Muscle of leg (tissue), 16 donors: ENCODE results near the gene DACT2. TPM values are rescaled to one million over a fixed set of nuclear protein-coding genes. Genes with fewer than 3 reads are reported as not detected.

Experiments used
- DNase-seq: peaks from one replicate; pipeline ENCODE4 v3.0.0; 2013
- H3K27ac ChIP-seq: one replicate; pipeline ENCODE4 v1.5.1; 2013; ENCODE audit warnings: mild to moderate bottlenecking, low read length, control low read depth
- H3K27me3 ChIP-seq: one replicate; pipeline ENCODE4 v1.6.1; 2013; ENCODE audit warnings: low read length; ENCODE audit not compliant: control insufficient read depth, insufficient read depth
- H3K36me3 ChIP-seq: one replicate; pipeline ENCODE4 v1.6.1; 2013; ENCODE audit warnings: low read length; ENCODE audit not compliant: control insufficient read depth, insufficient read depth
- H3K4me1 ChIP-seq: one replicate; pipeline ENCODE4 v1.6.1; 2013; ENCODE audit warnings: low read length; ENCODE audit not compliant: control insufficient read depth, insufficient read depth
- H3K4me3 ChIP-seq: one replicate; pipeline ENCODE4 v1.5.1; 2013; ENCODE audit warnings: low read length, control low read depth
- H3K9me3 ChIP-seq: replicated peaks from 2 replicates; pipeline ENCODE4 v1.6.1; 2013; ENCODE audit warnings: low read depth, low read length; ENCODE audit not compliant: control insufficient read depth
- WGBS: methylation state at CpG from one replicate; pipeline ENCODE4 v1.1.5; 2013; ENCODE audit warnings: missing lambda C conversion rate; ENCODE audit not compliant: insufficient coverage; 5-methylcytosine and 5-hydroxymethylcytosine counted together
- long read RNA-seq, 11 donors: transcript quantifications; one replicate each; lab custom pipeline, GENCODE V29; 2026
- polyA plus RNA-seq, 8 donors: library from polyadenylated mRNA; unstranded; fragments of 120-200 nt; gene quantifications; one replicate each; pipeline versions ENCODE4 v1.2.1 to v1.2.3, GENCODE V29; 2013; ENCODE audit warnings: inconsistent platforms in 1 of 8, low replicate concordance in 1 of 8; ENCODE audit not compliant: insufficient read length in 8 of 8, insufficient read depth in 1 of 8
- total RNA-seq: library from RNA; stranded (reverse); fragments of 120-200 nt; gene quantifications from one replicate; pipeline ENCODE4 v1.2.4, GENCODE V29; 2013

DACT2 gene
- total RNA-seq (2.0 TPM), polyA plus RNA-seq (1 to 10 TPM in 7 of 8 donors, under 1 TPM in 1; 0.79 to 3.7 (median 1.5) TPM)
- long read RNA-seq, donor 1, partial matches to known transcripts: 0 of 1 reads
- long read RNA-seq, donor 1, other reads (novel, unspliced or antisense): 0 of 1 reads
- long read RNA-seq, donor 2: 0 reads
- long read RNA-seq, donor 3, partial matches to known transcripts: 0 of 3 reads
- long read RNA-seq, donor 3, other reads (novel, unspliced or antisense): 0 of 3 reads
- long read RNA-seq, donor 4, partial matches to known transcripts: 0 of 1 reads
- long read RNA-seq, donor 4, other reads (novel, unspliced or antisense): 0 of 1 reads
- long read RNA-seq, donor 5, partial matches to known transcripts: 0 of 3 reads
- long read RNA-seq, donor 5, other reads (novel, unspliced or antisense): 0 of 3 reads
- long read RNA-seq, donor 6: 0 reads
- long read RNA-seq, donor 7, partial matches to known transcripts: 0 of 1 reads
- long read RNA-seq, donor 7, other reads (novel, unspliced or antisense): 0 of 1 reads
- long read RNA-seq, donor 8: 0 reads
- long read RNA-seq, donor 9: 0 reads
- long read RNA-seq, donor 10, partial matches to known transcripts: 0 of 1 reads
- long read RNA-seq, donor 10, other reads (novel, unspliced or antisense): 0 of 1 reads
- long read RNA-seq, donor 11: 0 reads

GRCh38 chr6:168319279-168320111 lies at the start of gene DACT2:
TSS of gene DACT2 (minus strand) at chr6:168319777. CDS start at chr6:168319633, 144 bp downstream.
- no peaks in the 10 kb centered on the region for H3K9me3 ChIP-seq
- no peaks in the 10 kb centered on the region for H3K36me3 ChIP-seq
- peaks cover 12% of the 10 kb centered on the region for H3K4me1 ChIP-seq
- under 1% methylated on average over 79 of the region's 92 CpGs for WGBS
- H3K4me3 ChIP-seq: peak within 1 kb of the TSS; percentile 29
- no peak within 1 kb of the TSS for H3K27ac ChIP-seq
- peaks cover 27% of the 10 kb centered on the region for H3K27me3 ChIP-seq
- DNase-seq: peak; percentile 25

- H3K4me3 ChIP-seq: no peak overlapping the region
- DNase-seq: peak; percentile 61
- no peaks in the 10 kb centered on the region for H3K9me3 ChIP-seq
- peaks cover 26% of the 10 kb centered on the region for H3K4me1 ChIP-seq
- H3K36me3 ChIP-seq: no peaks in the 10 kb centered on the region
- WGBS: 42% methylated on average over 7 of the region's 7 CpGs
- peak overlapping the region; percentile 55 for H3K27ac ChIP-seq
- H3K27me3 ChIP-seq: peaks cover 2% of the 10 kb centered on the region
Measured at GRCh38 chr6:168368936-168369335, 49.4 kb upstream of the DACT2 start.

GRCh38 chr6:168368066-168368820 lies 48.7 kb upstream of the DACT2 start:
- peak overlapping the region; percentile 55 for H3K27ac ChIP-seq
- H3K9me3 ChIP-seq: no peaks in the 10 kb centered on the region
- peak; percentile 74 for DNase-seq
- WGBS: 27% methylated on average over 11 of the region's 12 CpGs
- H3K27me3 ChIP-seq: peaks cover 2% of the 10 kb centered on the region
- H3K36me3 ChIP-seq: no peaks in the 10 kb centered on the region
- H3K4me3 ChIP-seq: no peak overlapping the region
- H3K4me1 ChIP-seq: peaks cover 26% of the 10 kb centered on the region

- no peaks in the 10 kb centered on the region for H3K9me3 ChIP-seq
- 15% methylated on average over 15 of the region's 15 CpGs for WGBS
- no peak overlapping the region for H3K4me3 ChIP-seq
- peak overlapping the region; percentile 20 for H3K27ac ChIP-seq
- H3K36me3 ChIP-seq: no peaks in the 10 kb centered on the region
- H3K4me1 ChIP-seq: peaks cover 26% of the 10 kb centered on the region
- peak; percentile 82 for DNase-seq
- peaks cover 2% of the 10 kb centered on the region for H3K27me3 ChIP-seq
Measured at GRCh38 chr6:168367285-168367751, 47.7 kb upstream of the DACT2 start.

- H3K27me3 ChIP-seq: peaks cover 2% of the 10 kb centered on the region
- H3K27ac ChIP-seq: no peak overlapping the region
- no peak overlapping the region for H3K4me3 ChIP-seq
- peaks cover 26% of the 10 kb centered on the region for H3K4me1 ChIP-seq
- whole genome bisulfite sequencing: 100% methylated on average over 4 of the region's 9 CpGs
- no peaks in the 10 kb centered on the region for H3K36me3 ChIP-seq
- no peaks in the 10 kb centered on the region for H3K9me3 ChIP-seq
- no peak for DNase-seq
Measured at GRCh38 chr6:168366473-168366872, 46.9 kb upstream of the DACT2 start.

GRCh38 chr6:168365422-168366165 lies 46.0 kb upstream of the DACT2 start:
- no peak for DNase-seq
- H3K27ac ChIP-seq: no peak overlapping the region
- peaks cover 26% of the 10 kb centered on the region for H3K4me1 ChIP-seq
- H3K9me3 ChIP-seq: no peaks in the 10 kb centered on the region
- no peak overlapping the region for H3K4me3 ChIP-seq
- H3K36me3 ChIP-seq: no peaks in the 10 kb centered on the region
- H3K27me3 ChIP-seq: no peaks in the 10 kb centered on the region
- 85% methylated on average over 18 of the region's 24 CpGs for WGBS

- H3K9me3 ChIP-seq: peaks cover 2% of the 10 kb centered on the region
- DNase-seq: no peak
- H3K36me3 ChIP-seq: no peaks in the 10 kb centered on the region
- H3K4me1 ChIP-seq: peaks cover 20% of the 10 kb centered on the region
- 93% methylated on average over 29 of the region's 31 CpGs for WGBS
- no peak overlapping the region for H3K27ac ChIP-seq
- H3K27me3 ChIP-seq: no peaks in the 10 kb centered on the region
- H3K4me3 ChIP-seq: no peak overlapping the region
Measured at GRCh38 chr6:168364793-168365421, 45.3 kb upstream of the DACT2 start.

- Histone ChIP-seq H3K4me3 (no peak overlapping the region), H3K4me1 (peaks cover 16% of the 10 kb centered on the region), H3K9me3 (peaks cover 3% of the 10 kb centered on the region), H3K36me3 (no peaks in the 10 kb centered on the region), H3K27ac (no peak overlapping the region), H3K27me3 (no peaks in the 10 kb centered on the region)
- no peak for DNase-seq
- WGBS: 85% methylated on average over 6 of the region's 13 CpGs
Measured at GRCh38 chr6:168363811-168364792, 44.5 kb upstream of the DACT2 start.
